A204.1 (cell line): ENCODE measurements around the gene ADGRB3.
"Not testable (repeated sequence)": the region's sequence is repeated elsewhere in the genome, so short reads cannot be mapped to it uniquely, and the experiment has no call there.

Experiments used
- FAIRE-seq: peaks from 2 replicates; lab custom pipeline; 2012; peaks lifted over from hg19 to GRCh38; lab: Jason Lieb, UNC

The ADGRB3 gene

DNA sequence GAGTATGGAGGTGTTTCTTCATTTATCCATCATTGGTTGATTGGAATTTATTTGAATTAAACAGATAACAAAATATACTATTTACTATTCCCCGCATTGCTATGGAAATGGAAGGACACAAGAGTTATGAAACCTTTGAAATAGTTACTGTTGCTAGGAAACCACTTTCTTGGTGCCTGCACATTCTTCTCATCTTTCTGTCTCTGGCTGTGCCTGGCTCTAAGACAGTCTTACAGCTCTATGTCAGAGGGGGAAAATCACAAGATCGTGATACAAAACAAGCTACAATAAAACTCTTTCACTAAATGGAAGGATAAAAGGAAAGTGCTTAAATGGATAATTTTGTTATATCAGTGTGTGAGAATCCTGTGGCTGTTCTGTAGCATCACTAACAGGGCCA lies 708.8 kb downstream of the ADGRB3 start:
- no peak for FAIRE-seq

DNA sequence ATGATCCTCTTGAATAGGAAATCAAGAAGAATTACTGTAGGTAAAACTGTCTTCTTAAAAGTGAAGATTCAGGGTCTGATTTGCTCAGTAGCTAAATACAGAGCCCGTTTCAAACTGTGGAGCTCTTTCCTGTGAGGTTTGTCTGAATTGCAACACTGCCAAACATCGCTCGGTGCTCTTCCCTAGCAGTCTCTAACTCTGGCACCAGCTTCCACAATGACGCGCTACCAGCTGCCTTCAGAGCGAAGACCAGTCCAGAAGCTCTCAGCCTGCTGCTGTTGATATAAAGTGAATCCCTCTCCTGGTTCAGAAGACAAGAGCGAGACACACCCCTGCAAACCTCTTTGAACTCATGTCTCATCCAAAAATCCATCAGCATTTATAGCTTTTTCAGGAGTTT lies 714.7 kb downstream of the ADGRB3 start:
- FAIRE-seq: no peak

DNA sequence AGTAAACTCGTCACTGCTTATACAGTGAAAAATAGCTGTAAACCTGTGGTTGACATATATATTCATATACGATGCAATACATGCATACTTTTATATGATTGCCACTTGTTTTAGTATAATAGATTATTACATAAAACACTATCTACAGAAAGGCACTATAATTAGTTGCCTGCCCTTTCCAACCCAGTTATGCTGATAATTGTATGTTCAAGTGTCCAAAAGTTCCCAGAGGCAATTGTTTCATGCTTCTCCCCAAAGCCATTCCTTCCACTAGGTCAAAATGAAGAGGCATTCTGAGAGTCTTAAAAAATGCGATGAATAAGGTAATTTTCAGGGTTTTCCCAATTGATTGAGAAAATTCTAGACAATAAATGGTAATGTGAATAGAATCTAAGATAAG lies 727.1 kb downstream of the ADGRB3 start:
- no peak for FAIRE-seq

DNA sequence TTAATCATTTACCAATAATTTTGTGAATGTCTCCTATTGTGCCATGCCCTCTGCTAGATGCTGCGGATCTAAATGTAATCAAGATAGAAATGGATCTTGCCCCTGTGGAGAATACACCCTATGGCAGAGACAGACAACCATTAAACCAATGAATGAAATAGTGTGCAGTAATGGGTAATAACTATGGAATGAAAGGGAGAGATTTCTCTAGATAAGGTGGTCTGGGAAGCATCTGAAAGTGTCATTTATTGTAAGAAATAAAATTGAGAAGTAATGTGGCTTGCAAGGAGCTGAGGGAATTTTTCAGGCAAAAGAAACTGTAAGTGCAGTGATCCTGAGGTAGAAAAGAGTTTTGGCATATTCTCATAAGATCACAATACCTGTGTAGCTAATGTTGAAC lies 731.7 kb downstream of the ADGRB3 start:
- no peak for FAIRE-seq

DNA sequence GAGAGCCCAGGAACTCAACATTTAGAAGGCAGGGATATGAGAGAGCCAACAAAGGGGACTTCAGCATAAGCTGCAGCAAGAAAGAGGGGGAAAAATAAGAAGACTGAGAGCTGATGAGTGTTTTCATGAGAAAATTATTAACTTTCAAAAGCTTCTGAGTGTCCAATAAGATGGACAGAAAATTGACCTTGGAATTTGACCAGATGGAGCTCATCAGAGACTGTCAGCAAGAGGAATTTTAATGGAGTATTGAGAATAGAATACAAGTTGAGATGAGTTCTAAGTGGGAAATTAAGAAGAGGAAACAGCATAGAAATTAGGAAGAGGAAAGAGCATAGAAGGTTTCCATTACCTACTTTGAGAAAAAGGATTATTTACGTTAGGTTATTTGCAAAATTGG lies 733.5 kb downstream of the ADGRB3 start:
- no peak for FAIRE-seq

DNA sequence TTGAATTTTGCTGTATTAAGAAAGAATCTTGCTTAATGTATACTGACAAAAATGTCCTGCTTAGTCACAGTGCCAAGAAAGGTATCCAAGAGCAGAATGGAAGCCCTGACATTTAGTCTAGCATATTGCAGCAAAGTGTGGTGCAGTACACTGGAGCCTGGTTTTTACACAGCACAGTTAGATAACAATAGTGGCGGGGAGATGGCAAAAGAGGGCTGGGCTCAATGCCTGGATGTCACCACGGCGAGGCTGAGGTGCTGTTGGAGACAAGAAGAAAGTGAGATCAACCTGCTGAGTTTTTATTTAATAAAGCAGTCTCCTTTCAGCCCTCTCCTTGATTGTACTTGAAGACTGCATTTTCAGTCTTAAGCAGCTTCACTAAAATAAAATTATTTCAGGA lies 735.7 kb downstream of the ADGRB3 start:
- no peak for FAIRE-seq

DNA sequence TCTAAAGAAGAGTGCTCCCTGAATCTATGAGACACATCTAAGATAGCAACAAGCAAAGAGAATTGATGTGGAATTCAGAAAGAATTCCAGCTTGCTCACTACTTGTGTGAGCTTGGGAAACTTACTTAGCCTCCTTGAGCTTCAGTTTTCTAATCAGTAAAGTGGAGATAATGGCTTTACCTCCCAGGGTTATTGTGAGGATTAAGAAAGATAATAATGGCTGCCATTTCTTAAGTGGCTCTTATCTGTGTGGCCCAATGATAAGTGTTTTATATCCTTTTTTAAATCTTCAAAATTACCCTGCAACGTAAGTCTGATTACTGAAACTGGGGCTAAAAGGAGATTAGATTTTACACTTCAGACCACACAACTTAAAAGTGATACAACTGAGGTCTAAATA lies 743.2 kb downstream of the ADGRB3 start:
- no peak for FAIRE-seq

DNA sequence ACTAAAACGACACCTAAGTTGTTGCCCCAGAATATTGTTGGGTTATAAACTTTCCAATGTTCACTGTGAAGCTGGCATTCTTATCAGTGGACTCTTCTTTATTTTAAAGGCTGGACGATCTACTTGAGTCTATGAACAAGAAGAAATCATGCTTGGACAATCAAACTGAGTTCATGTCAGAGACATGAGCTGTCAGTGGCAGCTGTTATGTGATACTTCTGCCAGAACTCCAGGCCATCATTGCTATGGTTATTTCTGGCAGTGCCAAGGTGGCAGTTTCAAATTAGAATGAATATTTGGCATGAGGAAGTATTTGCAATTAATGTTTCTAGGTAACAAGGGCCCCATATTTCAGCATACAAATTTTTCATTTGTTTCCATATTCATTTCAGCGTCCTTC lies 744.4 kb downstream of the ADGRB3 start:
- no peak for FAIRE-seq

DNA sequence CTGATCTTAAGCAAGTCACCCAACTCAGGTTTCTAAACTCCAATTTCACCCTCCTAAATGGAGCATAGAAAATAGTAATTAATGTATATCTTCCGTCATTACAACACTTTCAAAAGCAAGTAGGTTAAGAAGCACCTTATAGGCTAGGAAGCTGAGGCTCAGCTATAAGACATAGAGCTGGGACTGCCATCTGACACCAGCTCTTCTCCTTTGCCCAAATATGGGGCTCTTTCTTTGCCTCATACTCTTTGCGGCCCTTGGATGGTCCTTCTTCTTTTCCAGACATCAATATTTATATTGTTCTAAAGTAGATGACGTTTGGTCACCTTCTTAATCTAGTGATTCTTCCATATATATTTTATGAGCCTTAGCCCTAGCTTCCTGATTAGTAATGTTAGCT lies 748.5 kb downstream of the ADGRB3 start:
- FAIRE-seq: no peak

DNA sequence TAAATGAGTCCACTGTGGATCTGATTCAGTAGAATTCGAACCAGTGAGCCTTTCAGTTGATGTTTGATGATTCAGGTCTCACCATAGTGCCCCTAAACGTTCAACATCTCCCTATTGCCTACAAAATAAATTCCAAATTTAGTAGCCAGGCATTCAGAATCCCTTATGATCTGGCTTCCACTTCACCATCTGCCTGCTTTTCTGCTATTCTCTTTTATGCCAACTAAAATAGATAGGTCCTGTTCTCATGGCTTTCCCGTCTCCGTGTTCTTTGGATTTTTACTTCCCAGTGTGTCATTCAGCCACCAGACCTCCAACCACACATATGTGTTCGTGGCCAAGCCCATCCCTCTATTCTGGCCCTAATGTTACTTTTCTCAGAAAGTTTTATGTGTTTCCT lies 751.3 kb downstream of the ADGRB3 start:
- FAIRE-seq: no peak

DNA sequence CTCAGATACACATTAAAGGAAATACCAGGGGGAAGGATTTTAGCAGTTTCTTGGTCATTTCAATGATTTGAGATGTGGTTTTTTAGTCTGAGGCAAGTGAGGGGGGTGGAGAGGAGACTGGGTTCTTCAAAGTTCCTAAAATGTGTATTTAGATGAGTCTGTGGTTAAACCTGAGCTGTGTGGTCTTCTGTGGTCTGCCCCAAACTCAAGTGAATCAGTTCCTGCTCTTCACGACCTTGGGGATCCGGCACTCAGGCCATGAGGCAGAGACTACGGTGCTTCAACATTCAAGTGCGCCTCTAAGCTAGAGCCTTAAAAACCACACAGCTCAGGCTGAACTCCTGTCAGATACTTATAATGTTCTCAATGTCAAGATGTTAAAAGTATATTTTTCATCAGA lies 755.0 kb downstream of the ADGRB3 start:
- no peak for FAIRE-seq

DNA sequence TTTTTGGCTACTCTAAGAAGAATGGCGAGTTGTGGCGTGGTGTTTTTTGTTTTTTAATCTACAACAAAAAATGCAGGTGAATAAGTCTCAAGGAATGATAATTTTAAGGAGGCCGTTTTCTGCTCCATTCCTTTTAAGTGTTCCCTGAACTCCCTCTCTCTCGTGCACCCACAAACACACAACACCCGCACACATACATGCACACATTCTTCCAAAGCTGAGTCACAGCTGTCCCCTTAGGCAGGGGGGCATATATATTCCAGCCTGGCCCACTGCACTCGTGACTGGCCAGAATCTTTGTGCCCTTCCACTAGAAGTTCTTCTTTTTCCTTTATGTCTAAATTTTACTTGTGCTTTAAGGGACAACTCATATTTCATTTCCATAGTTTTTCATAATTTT lies 756.0 kb downstream of the ADGRB3 start:
- no peak for FAIRE-seq

DNA sequence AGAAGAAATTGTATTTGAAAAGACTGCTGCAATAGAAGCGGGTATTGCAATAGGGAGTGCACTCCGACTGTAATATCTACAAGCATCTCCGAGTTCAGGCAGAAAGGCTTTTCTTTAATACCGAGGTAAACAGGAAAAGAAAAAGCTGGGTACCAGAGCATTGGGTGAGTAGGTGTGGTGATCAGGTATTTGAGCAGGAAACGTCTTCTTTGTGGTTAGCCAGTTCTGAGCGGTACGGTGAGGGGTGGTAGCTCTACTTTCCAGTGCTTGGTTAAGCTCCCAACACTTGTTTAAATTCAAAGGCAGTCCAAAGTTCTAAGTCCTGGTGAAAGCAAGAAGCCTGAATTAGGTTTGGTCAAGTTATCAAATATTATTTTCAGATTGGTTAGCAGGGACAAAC lies 757.7 kb downstream of the ADGRB3 start:
- no peak for FAIRE-seq

DNA sequence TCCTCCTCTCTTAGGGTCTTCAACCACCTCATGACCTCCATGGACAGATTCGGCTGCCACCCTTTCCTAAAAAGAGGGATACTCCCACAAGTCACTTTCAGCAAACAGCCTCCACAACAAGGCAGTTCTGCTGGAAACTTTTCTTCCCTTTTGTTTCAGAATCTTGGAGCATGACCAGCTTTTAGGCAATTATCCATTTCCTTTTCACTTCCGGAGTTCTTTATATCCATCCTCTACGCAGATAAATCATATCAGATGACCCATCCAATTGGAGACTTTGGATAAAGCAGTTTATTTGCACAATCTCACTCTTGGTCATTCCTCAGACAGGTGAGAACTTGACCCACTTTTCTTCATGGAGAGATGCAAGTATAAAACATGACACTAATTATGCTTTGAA lies 763.2 kb downstream of the ADGRB3 start:
- no peak for FAIRE-seq

DNA sequence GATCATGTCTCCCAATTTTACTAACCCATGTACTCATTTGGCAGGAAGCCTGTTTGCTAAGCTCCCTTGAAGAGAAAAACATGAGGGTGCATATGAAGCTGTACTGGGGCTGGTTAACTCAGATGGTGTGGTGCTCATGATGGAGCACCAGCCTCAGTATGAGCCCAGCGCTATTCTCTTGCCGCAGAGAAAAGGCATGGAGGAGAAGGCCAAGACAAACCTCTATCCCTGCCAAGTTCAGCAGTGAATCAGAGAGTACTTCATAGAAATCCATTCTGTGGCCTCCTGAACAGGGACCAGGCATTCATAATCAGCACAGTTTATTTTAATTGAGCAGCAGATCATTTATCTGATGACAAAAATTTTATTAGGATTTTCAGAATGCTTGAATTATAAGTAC lies 763.6 kb downstream of the ADGRB3 start:
- no peak for FAIRE-seq

DNA sequence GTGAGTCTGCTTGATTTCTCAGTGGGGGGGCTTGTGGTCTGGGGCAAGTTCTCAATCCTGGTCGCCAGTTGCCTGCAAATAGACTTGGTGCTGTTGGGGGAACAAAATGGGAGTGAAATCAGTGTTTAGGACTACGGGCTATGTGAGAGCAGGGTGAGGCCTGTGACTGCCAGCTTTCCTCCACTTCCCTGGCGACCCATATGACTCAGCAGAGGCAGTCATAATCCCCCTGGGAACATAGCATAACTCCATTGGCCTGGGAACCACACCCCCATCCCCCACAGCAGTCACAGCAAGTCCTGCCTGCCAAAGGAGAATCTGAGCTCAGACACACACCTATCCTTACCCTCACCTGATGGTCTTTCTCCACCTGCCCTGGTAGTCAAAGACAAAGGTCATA lies 773.8 kb downstream of the ADGRB3 start:
- FAIRE-seq: no peak

DNA sequence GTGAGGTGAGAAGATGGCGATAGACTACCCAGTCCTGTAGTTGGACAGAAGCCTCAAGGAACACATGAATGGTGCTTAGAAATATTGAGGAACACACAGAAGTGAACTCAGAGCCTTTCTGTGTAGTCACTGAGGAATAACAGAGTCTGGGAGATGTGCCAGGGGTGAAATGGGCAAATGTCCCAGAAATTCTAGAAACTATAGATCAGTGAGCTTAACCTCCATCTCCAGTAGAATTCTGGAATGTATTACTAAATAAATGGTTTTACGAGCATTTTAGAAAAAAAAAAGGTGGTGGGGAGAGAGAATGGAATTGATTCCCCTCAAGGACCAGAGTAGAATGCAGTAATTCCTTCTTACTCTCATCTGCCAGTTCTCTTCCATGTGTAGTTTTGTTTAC lies 781.7 kb downstream of the ADGRB3 start:
- FAIRE-seq: no peak

DNA sequence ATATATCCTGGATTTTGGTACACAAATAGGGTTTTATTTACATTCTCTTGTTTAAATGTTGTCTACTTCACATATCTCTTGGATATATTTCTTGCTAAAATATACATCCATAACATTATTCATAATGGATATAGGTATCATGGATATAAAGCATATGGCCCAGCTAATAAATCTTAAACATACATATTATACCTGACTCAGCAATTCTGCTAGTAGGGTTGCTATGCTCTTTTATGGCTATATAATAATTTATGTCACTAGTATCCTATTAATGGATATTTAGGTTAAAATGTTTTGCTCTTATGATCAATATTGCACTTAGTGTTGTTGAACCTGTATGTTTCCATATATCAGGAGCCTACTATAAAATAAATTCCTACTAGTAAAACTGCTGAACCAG lies 786.2 kb downstream of the ADGRB3 start:
- FAIRE-seq: no peak

DNA sequence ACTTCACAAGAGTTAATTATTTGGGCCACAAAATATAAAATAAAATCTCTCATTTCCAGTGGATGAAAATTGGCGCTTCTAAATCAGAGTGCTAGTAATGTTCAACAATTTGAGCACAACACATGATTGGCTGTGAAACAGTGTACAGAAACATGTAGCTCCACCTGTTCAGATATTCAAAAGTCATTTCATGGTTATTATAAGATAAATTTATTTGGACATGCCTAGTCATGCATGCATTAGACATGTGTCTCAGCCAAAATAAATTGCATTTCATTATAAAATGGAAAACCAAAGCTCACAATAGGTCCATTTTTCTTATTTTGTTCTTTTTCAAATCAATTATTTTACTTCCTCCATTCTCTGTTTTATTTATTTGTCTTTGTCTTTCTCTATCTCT lies 786.9 kb downstream of the ADGRB3 start:
- no peak for FAIRE-seq

DNA sequence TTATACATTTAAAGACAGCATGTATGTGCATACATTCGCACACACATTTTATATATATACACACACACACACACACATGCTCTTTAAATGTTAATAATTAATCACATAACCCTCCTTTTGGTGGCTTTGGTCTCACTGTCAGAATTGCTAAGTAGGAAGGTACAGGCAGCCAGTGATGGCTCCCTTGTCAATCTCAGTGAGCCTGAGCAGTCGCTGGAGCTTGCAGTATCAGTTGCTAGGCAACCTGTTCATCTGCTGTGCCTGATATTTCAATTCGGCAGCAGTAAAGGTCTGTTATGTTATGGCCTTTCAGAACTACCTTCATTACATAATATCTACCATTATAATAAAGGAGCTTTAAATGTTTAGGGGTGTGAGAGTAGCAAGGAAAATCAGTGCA lies 787.4 kb downstream of the ADGRB3 start:
- no peak for FAIRE-seq

DNA sequence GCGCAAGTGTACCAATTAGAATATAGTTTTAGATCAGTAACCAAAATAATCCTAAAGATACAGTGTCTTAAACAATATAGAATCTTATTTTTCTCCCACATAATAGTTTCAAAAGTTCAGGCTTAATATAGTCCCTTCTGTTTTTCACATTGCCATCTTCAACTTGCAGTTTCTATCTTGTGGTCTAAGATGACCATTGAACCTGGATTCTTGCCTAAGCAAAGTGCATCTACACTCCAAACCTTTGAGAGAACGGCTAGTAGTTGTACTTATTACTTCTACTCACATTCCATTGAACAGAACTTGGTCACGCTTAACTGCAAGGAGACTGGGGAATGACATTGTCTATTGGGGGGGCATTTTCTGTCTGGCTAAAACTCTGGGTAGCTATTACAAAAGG lies 788.7 kb downstream of the ADGRB3 start:
- FAIRE-seq: no peak

DNA sequence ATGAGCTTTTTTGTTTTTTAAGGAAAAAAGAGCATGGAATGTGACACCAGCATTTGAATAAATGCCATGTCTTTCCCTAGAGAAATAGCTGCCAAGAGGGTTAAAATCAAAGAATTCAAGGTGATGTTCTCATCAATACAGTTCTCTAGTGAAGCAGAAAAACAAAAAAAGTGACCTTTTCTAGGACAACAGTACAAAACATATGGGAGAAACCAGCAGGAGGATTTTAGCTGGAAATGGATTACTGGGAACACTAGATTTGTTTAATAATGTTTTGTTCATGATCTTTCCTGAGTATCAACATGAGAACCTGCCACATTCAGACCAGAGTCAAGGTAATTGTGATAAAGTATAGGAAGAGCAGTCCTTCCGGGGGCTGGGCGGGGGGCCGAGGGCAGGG lies 789.5 kb downstream of the ADGRB3 start:
- no peak for FAIRE-seq

DNA sequence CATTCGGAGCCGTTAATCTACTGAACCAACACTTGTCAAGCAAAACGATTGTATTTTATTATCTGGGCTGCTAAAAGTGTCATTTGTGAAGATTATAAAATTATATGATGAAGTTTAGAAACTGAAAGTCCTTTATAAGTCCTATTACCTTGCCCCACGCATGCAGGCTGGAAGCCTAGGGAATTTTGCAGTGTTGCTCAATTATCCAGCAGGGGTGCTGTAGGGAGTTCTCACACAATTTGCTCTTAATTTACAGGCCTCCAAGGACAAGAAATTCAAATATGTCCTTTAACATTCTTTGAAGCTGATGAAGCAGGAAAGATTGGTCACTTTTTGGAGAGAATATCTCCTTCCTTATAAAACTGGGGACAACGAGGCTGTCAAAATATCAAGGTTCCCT lies 792.8 kb downstream of the ADGRB3 start:
- FAIRE-seq: no peak

DNA sequence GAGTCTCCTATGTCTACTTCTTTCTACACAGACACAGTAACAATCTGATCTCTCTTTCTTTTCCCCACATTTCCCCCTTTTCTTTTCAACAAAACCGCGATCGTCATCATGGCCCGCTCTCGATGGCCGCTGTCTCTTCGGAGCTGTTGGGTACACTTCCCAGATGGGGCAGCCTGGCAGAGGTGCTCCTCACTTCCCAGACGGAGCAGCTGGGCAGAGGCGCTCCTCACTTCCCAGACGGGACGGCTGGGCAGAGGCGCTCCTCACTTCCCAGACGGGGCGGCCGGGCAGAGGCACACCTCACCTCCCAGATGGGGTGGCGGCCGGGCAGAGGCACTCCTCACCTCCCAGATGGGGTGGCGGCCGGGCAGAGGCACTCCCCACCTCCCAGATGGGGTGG lies 797.1 kb downstream of the ADGRB3 start:
- not testable (repeated sequence) for FAIRE-seq

DNA sequence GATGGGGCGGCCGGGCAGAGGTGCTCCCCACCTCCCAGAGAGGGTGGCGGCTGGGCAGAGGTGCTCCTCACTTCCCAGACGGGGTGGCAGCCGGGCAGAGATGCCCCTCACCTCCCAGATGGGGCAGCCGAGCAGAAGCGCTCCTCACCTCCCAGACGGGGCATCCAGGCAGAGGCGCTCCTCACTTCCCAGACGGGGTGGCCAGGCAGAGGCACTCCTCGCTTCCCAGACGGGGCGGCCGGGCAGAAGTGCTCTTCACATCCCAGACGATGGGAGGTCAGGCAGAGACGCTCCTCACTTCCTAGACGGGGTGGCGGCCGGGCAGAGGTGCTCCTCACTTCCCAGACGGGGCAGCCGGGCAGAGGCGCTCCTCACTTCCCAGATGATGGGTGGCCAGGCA lies 798.0 kb downstream of the ADGRB3 start:
- FAIRE-seq: not testable (repeated sequence)

DNA sequence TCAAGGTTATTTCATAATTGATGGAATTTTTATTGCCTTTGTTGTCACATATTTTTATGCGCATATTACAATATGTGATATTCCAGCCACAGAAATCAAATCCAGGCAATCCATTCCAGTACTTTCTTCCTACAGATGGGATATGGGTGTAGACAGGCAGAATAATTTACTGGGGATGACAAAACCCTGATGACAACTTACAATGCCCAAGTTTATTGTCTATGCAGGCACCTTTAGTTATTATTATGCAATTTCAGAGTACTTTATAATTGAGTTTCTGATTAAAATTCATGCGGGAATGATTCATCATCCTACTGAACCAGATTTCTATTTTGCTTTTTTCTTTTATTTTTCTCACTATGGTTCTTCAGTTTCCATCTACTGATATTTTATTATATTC lies 803.0 kb downstream of the ADGRB3 start:
- no peak for FAIRE-seq
